DND-41 (cell line): ENCODE results near the gene MOCS2.

Source experiments
- ATAC-seq: fragments of 200-7000 bp; cut with Tn5 transposase; 3 replicates; pipeline ENCODE4 v1.9.1; 2021; ENCODE audit warnings: low read depth; ENCODE audit not compliant: insufficient read depth
- DNase-seq: peaks from one replicate; pipeline ENCODE4 v3.0.0-alpha.2; 2020
- H2AFZ ChIP-seq: 2 replicates; pipeline ENCODE4 v1.6.0; 2012; ENCODE audit warnings: low read depth, low read length
- H3K27ac ChIP-seq: 2 replicates; pipeline ENCODE4 v1.5.1; 2012; ENCODE audit warnings: low read length, inconsistent platforms
- H3K27me3 ChIP-seq: fragments of 200-600 bp; sonication (generic); 2 replicates; pipeline ENCODE4 v1.6.0; 2012; ENCODE audit warnings: low read length, mild to moderate bottlenecking, inconsistent platforms; ENCODE audit not compliant: insufficient read depth, poor library complexity
- H3K36me3 ChIP-seq: 2 replicates; pipeline ENCODE4 v1.5.1; 2012; ENCODE audit warnings: low read length, inconsistent platforms; ENCODE audit not compliant: insufficient read depth
- H3K4me1 ChIP-seq: 2 replicates; pipeline ENCODE4 v1.5.1; 2012; ENCODE audit warnings: mild to moderate bottlenecking, low read length; ENCODE audit not compliant: insufficient read depth
- H3K4me2 ChIP-seq: 2 replicates; pipeline ENCODE4 v1.6.0; 2012; ENCODE audit warnings: mild to moderate bottlenecking, moderate library complexity, low read length, inconsistent platforms; ENCODE audit not compliant: insufficient read depth
- H3K4me3 ChIP-seq, 2 experiments: fragments of 200-600 bp in 1 of 2; shearing (Covaris generic) in 1 of 2; 2 replicates each; pipeline ENCODE4 v1.5.1; 2012 to 2016; ENCODE audit warnings: inconsistent platforms in 2 of 2, low read length in 2 of 2, mild to moderate bottlenecking in 2 of 2, low read depth in 1 of 2, moderate library complexity in 1 of 2
- H3K79me2 ChIP-seq: 2 replicates; pipeline ENCODE4 v1.6.0; 2012; ENCODE audit warnings: low read length, inconsistent platforms; ENCODE audit not compliant: insufficient read depth
- H3K9ac ChIP-seq: 2 replicates; pipeline ENCODE4 v1.6.0; 2012; ENCODE audit warnings: low read depth, mild to moderate bottlenecking, inconsistent platforms, low read length, moderate library complexity
- H3K9me3 ChIP-seq: 2 replicates; pipeline ENCODE4 v1.5.1; 2012; ENCODE audit warnings: low read length, moderate library complexity, mild to moderate bottlenecking, inconsistent platforms; ENCODE audit not compliant: insufficient read depth, severe bottlenecking
- H4K20me1 ChIP-seq: 2 replicates; pipeline ENCODE4 v1.6.0; 2012; ENCODE audit warnings: low read length; ENCODE audit not compliant: insufficient read depth
- EZH2 ChIP-seq: IDR thresholded peaks from 3 replicates; pipeline ENCODE4 v1.6.1; 2012; ENCODE audit warnings: borderline replicate concordance, low read depth, mild to moderate bottlenecking, moderate library complexity, low read length, inconsistent platforms; ENCODE audit not compliant: severe bottlenecking
- TF ChIP-seq, protein P1 (sequence below): IDR thresholded peaks from 2 replicates; pipeline ENCODE4 v1.5.1; 2012; ENCODE audit warnings: borderline replicate concordance, low read length, moderate library complexity, mild to moderate bottlenecking; ENCODE audit not compliant: poor library complexity, severe bottlenecking; ENCODE audit errors: extremely low read depth

The MOCS2 gene

DNA sequence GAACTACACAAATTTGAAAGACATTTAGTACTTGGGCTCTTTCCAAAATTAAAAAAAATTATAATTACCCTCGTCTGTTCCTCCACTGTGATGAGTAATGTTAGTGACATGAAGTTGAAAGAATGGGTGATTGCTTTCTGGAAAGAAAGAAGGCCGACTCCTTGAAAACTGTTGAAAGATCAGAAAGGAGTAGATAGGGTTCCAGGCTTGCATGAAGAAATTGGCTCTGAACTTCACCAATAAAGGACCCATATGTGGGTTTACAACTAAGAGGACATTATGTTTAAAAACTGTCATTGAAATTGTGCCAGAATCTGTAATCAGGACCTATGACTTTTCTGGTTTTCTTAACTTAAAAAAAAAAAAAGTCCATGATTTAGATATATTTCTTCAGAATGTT is 20.7 kb upstream of the MOCS2 start:
- TF ChIP-seq, protein P1, sequence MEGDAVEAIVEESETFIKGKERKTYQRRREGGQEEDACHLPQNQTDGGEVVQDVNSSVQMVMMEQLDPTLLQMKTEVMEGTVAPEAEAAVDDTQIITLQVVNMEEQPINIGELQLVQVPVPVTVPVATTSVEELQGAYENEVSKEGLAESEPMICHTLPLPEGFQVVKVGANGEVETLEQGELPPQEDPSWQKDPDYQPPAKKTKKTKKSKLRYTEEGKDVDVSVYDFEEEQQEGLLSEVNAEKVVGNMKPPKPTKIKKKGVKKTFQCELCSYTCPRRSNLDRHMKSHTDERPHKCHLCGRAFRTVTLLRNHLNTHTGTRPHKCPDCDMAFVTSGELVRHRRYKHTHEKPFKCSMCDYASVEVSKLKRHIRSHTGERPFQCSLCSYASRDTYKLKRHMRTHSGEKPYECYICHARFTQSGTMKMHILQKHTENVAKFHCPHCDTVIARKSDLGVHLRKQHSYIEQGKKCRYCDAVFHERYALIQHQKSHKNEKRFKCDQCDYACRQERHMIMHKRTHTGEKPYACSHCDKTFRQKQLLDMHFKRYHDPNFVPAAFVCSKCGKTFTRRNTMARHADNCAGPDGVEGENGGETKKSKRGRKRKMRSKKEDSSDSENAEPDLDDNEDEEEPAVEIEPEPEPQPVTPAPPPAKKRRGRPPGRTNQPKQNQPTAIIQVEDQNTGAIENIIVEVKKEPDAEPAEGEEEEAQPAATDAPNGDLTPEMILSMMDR: no peak
- no peak for TF ChIP-seq EZH2
- H3K4me1 ChIP-seq: no peaks in the 10 kb centered on the region
- DNase-seq (no peak), ATAC-seq (no peak)
- H3K27ac ChIP-seq: no peak overlapping the region
- H4K20me1 ChIP-seq: no peaks in the 10 kb centered on the region
- no peak overlapping the region for H3K9ac ChIP-seq
- H3K36me3 ChIP-seq: no peaks in the 10 kb centered on the region
- H3K79me2 ChIP-seq: no peaks in the 10 kb centered on the region
- H3K4me3 ChIP-seq: no peak overlapping the region
- H3K4me2 ChIP-seq: no peak overlapping the region
- no peaks in the 10 kb centered on the region for H3K27me3 ChIP-seq
- H2AFZ ChIP-seq: no peak overlapping the region
- no peaks in the 10 kb centered on the region for H3K9me3 ChIP-seq

DNA sequence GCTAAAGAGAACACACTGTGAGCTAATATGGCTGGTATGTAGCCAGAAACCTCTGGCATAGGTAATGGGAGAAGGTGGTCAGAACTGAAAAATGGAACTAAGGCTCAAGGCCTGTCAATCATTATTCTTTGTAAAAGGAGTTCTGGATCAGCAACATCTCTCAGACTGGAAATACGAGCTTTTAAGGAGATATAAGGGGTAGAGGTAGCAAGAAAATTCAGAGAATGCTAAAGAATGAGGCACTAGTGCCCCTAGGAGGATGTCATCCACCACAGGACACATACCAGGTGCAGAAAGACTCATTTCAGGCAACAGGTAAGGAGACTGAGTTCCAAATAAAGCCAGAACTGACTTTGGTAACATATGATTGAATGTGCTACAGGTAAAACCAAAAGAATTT is 18.9 kb upstream of the MOCS2 start:
- no peak overlapping the region for H3K4me3 ChIP-seq
- H3K27me3 ChIP-seq: no peaks in the 10 kb centered on the region
- H3K79me2 ChIP-seq: no peaks in the 10 kb centered on the region
- H3K27ac ChIP-seq: no peak overlapping the region
- H3K4me1 ChIP-seq: no peaks in the 10 kb centered on the region
- H3K4me2 ChIP-seq: no peak overlapping the region
- no peaks in the 10 kb centered on the region for H4K20me1 ChIP-seq
- H3K9me3 ChIP-seq: no peaks in the 10 kb centered on the region
- ATAC-seq: no peak
- no peak overlapping the region for H3K9ac ChIP-seq
- H3K36me3 ChIP-seq: no peaks in the 10 kb centered on the region
- no peak for DNase-seq
- TF ChIP-seq, protein P1: no peak
- TF ChIP-seq EZH2: no peak
- H2AFZ ChIP-seq: no peak overlapping the region

DNA sequence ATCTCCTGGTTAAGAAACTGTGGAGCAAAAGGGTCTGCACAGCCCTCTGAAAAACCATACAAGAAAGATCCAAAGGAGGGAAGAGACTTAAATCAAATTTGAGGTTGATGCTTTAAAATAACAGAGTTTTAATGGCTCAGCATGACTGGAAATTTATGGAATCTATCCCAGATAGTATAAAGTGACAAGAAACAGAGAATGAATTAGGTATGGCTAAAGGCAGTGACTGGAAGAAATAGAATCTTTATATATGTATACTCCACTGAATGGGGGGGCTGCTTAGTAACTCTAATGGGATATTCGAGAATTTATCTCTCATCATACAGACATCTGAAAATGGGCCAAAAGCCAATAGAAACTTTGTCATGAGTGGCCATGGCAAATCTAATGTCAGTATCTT is 17.6 kb upstream of the MOCS2 start:
- Histone ChIP-seq H4K20me1 (no peaks in the 10 kb centered on the region), H3K4me1 (no peaks in the 10 kb centered on the region), H3K27me3 (no peaks in the 10 kb centered on the region), H3K9ac (no peak overlapping the region), H3K4me2 (no peak overlapping the region), H3K9me3 (no peaks in the 10 kb centered on the region), H3K4me3 (no peak overlapping the region), H2AFZ (no peak overlapping the region), H3K27ac (no peak overlapping the region), H3K79me2 (no peaks in the 10 kb centered on the region), H3K36me3 (no peaks in the 10 kb centered on the region)
- DNase-seq: no peak
- ATAC-seq: no peak
- TF ChIP-seq, protein P1: no peak
- no peak for TF ChIP-seq EZH2

DNA sequence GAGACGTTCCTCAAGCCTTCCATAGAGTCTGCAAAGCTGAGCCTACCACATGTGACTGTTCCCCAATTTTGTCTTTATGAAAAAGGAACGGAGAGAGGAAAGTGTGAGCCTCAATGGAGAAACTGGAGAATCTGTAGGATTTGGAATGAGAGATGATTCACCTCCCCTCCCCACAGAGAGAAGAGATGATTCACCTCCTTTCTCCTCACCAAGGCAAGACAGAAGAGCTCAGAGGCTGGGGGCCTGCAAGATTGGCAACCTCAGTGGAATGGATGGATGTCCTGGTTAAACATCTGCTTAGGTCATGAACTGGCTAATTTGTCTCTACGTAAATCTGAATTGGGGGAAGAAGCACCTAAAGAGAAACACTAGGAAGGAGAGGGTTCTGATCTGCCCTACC is 17.0 kb upstream of the MOCS2 start:
- Histone ChIP-seq H3K4me3 (no peak overlapping the region), H3K79me2 (no peaks in the 10 kb centered on the region), H3K4me1 (no peaks in the 10 kb centered on the region), H3K9ac (no peak overlapping the region), H4K20me1 (no peaks in the 10 kb centered on the region), H3K27ac (no peak overlapping the region), H2AFZ (no peak overlapping the region), H3K36me3 (no peaks in the 10 kb centered on the region), H3K9me3 (no peaks in the 10 kb centered on the region), H3K4me2 (no peak overlapping the region), H3K27me3 (no peaks in the 10 kb centered on the region)
- no peak for ATAC-seq
- no peak for TF ChIP-seq EZH2
- no peak for DNase-seq
